SW480 (cell line): ENCODE measurements around the gene ELANE.

Experiments used
- DNase-seq: peaks from one replicate; pipeline ENCODE4 v3.0.0-alpha.2; 2016; ENCODE audit warnings: low spot score

ELANE gene

DNA sequence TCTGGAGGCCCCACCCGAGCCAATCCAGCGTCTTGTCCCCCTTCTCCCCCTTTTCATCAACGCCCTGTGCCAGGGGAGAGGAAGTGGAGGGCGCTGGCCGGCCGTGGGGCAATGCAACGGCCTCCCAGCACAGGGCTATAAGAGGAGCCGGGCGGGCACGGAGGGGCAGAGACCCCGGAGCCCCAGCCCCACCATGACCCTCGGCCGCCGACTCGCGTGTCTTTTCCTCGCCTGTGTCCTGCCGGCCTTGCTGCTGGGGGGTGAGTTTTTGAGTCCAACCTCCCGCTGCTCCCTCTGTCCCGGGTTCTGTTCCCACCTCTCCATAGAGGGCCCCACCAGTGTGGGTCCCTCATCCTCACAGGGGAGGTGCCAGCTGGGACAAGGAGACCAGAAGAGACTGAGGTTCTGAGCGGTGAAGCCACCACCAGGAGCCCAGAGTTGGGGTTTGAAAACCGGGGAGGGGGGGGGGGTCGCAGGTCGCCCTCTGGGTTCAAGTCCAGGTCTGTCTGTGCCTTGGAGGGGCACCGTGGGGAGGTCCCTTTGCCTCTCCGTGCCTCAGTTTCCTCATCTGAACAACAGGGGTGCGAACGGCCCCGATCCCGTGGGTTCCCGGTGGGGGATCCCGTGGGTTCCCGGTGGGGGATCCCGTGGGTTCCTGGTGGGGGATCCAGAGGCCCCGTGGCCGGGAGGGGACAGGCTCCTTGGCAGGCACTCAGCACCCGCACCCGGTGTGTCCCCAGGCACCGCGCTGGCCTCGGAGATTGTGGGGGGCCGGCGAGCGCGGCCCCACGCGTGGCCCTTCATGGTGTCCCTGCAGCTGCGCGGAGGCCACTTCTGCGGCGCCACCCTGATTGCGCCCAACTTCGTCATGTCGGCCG is at the start of gene ELANE:
Gene ELANE, plus strand, starts transcription at position 168 of the 878 bp plus-strand sequence. Its CDS starts 26 bp downstream, at position 194.
- no peak for DNase-seq

DNA sequence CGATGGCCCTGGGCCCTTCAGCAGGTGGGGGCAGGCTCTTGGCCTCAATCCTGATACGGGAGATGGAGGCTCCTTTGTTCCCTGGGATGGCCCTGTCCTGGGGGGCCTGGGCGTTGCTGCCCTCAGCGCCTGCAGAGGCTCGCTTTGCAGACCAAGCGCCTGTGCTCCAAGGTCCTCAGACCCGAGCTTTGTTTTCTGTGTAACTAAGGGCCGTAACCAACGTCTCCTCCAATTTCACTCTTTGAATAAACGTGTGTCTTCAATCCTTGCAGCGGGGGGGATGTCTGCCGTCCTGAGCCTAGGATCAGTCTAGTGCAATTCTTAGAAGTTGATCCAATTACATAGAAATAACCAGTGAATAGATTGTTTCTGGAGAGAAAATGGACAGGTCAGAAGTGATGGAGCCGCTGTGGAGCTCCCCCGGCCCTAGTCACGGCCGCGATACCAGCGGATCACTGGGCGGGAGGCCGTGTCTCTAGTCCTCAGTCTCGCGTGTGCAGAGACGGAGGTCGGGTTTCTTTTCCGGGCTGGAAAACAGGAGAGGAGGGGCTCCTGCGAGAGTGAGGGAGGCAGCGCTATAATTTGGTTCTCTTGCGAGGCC is 49.5 kb upstream of the ELANE start:
- DNase-seq = no peak

DNA sequence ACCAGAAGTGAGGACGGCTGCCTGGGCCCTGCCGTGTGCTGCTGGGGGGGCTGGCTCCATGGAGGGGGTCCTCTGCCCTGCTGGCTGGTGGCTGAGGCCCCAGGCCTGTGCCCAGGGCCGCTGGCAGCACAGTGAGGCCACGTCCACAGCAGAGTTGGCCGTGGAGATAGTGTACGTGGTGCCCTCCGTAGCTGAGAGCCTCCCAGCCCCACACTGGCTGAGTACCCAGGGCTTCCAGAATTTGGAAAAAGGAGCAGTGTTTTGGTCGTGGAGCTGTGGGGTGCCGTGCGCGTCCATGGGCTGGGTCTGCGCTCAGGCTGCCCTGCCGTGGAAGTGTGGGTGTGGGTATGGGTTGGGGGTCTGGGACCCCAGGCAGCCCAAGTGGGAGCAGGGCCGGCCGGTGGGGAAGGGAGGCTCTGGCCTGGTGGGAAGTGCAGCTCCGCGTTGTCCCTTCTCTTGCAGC is 49.0 kb upstream of the ELANE start:
- no peak for DNase-seq

DNA sequence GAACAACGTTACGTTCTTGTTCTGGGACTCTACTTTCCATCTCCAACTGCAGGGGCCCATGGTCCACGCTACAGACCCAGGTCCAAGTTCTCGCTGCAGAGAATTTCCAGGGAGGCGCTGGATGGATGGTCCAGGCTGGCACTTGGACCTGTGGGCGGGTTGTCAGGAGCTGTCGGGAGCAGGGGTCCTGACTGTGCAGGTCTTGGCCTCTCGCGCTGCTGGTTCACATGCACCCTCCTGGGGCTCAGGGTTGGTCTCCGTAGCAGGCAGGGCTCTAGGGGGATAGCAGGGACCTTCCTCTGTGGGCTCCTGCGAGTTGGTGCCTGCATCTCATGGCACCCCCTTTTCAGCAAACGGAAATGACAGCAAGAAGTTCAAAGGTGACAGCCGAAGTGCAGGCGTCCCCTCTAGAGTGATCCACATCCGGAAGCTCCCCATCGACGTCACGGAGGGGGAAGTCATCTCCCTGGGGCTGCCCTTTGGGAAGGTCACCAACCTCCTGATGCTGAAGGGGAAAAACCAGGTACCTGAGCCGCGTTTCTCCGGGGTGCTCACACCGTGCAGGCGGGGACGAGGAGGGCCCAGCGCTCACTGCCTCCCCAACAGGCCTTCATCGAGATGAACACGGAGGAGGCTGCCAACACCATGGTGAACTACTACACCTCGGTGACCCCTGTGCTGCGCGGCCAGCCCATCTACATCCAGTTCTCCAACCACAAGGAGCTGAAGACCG is 48.3 kb upstream of the ELANE start:
- DNase-seq = no peak

DNA sequence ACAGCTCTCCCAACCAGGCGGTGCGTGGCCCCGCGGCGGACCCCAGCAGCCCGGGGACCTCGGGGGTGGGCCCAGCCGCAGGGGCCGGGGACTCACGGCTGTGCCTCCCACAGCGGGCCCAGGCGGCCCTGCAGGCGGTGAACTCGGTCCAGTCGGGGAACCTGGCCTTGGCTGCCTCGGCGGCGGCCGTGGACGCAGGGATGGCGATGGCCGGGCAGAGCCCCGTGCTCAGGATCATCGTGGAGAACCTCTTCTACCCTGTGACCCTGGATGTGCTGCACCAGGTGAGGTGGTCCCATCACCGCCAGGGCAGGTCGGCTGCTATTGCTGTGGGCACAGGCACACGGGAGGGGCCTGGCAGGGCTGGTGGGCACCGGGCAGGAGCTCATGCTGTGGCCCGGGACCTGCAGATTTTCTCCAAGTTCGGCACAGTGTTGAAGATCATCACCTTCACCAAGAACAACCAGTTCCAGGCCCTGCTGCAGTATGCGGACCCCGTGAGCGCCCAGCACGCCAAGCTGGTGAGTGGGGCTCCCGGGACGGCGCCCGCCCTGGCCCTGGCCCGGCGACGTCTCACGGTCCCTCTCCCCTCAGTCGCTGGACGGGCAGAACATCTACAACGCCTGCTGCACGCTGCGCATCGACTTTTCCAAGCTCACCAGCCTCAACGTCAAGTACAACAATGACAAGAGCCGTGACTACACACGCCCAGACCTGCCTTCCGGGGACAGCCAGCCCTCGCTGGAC is 47.5 kb upstream of the ELANE start:
- DNase-seq = no peak

DNA sequence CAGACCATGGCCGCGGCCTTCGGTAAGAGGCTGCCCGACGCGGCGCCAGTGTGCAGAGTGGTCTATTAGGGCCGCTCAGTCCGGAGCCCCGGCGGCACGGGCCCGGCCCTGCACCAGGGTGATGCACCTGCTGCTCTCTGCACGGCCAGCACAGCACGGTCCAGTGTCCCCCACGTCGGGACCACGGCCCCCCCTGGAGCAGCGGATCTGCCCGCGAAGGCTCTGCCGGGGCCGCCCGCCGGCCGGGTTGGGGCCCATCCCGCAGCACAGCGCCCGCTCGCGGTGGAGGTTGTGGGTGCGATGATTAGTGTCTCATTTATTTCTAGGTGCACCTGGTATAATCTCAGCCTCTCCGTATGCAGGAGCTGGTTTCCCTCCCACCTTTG is 46.9 kb upstream of the ELANE start:
- no peak for DNase-seq

DNA sequence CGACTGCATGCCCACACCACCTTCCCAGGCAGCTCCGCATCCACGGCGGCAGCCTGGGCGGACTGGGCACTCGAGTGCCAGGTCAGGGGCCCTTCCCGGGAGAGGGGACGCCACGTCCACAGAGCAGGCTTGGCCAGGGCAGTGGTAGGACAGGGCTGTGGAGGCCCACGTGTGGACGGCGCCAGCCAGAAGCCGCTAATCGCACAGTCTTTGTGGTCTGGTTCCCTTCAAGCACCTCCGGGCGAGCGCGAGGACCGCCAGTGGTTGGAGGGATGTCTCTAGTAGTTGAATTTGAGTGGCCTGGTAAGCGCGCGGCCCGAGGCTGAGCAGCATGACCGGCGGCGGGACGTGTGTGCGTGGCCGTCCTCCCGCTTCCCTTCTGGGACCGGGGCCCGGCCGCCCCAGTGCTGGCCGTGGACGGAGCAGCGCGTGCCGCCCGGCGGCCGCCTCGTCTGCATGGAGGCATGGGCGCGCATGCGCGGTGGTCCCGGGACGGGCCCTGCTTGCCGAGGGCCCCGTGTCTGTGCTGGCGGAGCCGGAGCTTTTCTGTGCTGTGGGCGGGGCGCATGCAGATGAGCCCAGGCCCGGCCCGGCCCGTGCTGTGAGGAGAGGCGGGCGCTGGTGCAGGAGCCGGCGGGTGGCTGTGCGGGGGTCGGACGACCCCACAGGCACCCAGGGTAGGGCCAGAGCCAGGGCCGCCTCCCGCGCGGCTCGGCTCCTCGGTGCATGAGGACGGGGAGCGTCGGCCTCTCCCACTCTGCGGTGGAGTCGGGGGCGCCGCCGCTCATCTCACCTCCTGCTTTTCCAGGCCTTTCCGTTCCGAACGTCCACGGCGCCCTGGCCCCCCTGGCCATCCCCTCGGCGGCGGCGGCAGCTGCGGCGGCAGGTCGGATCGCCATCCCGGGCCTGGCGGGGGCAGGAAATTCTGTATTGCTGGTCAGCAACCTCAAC is 46.2 kb upstream of the ELANE start:
- no peak for DNase-seq

DNA sequence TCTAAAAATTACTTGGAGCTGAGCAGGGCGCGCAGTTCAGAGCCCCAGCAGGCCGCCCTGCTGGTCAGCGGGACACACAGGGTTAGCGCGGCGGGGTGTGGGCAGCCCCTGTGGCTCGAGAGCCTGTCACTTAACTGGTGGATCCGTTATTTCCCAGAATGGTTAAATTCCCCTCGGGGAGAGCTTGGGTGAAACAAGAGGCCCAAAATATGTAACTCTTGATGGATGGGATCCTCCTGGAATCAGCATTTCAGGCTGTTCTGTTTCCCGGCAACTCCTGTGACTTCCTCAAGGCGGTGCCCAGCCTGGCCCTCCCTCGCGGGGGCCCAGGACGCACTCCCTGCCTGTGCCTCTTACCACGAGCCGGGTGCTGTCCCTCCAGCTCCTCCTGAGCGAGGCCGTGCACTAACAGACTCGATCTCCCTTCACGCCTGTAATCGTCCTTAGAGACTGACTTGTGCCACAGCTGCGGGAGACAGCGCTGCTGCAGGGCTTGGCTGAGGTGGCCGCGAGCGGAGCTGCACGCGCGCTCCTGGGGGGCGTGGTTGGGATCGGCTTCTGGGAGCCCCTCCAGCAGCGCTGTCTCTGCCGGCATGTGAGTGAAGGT is 45.2 kb upstream of the ELANE start:
- DNase-seq = no peak

DNA sequence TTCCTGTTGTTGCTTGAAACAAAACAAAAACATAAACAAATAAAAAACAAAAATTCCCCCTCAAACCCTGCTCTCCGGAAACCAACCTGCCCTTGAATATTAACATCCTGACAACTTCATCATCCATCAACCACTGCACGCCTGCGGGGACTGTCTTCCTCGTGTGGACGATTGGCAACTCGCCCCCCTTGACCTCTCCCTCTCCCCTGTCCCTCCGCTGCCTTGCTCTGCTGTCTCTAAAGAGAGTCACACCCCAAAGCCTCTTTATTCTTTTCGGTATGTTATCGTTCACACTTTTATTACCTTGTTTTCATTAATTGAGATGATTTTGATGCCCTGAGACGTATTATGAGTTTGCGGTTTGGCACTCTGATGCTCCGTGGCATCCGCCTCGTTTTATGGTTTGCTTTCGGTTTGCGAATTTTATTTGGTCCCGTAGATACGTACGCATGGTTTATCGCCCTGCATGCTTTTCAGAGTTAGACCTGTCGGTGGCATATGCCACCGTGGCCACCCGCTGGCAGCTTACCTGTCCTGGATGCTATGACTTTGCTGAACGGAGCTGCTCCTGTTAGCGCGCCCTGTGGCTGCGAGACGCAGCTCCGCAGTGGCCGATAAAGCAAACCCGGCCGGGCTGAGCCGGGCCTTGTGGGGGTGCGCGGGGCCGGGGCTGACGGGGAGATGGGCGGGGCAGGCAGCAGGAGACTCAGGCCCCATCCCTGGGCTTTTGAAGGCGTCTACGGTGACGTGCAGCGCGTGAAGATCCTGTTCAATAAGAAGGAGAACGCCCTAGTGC is 44.3 kb upstream of the ELANE start:
- DNase-seq = no peak

DNA sequence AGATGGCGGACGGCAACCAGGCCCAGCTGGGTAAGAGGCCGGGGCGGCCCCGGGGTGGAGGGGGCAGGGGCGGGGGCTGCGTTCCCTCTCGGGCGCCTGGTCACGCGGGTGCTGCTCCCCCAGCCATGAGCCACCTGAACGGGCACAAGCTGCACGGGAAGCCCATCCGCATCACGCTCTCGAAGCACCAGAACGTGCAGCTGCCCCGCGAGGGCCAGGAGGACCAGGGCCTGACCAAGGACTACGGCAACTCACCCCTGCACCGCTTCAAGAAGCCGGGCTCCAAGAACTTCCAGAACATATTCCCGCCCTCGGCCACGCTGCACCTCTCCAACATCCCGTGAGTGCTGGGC is 43.7 kb upstream of the ELANE start:
- DNase-seq = no peak

DNA sequence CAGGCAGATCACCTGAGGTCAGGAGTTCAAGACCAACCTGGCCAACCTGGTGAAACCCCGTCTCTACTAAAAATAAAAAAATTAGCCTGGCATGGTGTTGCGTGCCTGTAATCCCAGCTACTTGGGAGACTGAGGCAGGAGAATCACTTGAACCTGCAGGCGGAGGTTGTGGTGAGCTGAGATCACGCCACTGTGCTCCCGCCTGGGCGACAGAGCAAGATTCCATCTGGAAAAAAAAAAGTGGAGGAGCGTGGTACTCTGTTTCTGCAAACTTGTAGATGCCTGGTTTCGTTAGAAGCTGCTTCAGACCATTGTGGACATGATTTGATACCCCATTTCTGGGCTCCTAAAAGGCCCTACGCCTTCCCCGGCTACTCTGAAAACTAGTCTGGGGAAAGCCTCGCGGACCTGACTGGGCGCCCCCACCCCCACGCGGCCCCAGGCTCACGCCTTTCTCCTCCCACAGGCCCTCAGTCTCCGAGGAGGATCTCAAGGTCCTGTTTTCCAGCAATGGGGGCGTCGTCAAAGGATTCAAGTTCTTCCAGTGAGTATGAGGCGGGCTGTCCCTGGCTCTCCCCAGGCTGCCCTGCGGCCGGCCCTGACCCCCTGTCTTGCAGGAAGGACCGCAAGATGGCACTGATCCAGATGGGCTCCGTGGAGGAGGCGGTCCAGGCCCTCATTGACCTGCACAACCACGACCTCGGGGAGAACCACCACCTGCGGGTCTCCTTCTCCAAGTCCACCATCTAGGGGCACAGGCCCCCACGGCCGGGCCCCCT is 41.8 kb upstream of the ELANE start:
- no peak for DNase-seq

DNA sequence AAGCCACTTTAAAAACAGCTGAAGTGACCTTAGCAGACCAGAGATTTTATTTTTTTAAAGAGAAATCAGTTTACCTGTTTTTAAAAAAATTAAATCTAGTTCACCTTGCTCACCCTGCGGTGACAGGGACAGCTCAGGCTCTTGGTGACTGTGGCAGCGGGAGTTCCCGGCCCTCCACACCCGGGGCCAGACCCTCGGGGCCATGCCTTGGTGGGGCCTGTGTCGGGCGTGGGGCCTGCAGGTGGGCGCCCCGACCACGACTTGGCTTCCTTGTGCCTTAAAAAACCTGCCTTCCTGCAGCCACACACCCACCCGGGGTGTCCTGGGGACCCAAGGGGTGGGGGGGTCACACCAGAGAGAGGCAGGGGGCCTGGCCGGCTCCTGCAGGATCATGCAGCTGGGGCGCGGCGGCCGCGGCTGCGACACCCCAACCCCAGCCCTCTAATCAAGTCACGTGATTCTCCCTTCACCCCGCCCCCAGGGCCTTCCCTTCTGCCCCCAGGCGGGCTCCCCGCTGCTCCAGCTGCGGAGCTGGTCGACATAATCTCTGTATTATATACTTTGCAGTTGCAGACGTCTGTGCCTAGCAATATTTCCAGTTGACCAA is 41.1 kb upstream of the ELANE start:
- DNase-seq = no peak

DNA sequence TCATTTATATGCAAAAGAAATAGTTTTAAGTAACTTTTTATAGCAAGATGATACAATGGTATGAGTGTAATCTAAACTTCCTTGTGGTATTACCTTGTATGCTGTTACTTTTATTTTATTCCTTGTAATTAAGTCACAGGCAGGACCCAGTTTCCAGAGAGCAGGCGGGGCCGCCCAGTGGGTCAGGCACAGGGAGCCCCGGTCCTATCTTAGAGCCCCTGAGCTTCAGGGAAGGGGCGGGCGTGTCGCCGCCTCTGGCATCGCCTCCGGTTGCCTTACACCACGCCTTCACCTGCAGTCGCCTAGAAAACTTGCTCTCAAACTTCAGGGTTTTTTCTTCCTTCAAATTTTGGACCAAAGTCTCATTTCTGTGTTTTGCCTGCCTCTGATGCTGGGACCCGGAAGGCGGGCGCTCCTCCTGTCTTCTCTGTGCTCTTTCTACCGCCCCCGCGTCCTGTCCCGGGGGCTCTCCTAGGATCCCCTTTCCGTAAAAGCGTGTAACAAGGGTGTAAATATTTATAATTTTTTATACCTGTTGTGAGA is 40.5 kb upstream of the ELANE start:
- no peak for DNase-seq

DNA sequence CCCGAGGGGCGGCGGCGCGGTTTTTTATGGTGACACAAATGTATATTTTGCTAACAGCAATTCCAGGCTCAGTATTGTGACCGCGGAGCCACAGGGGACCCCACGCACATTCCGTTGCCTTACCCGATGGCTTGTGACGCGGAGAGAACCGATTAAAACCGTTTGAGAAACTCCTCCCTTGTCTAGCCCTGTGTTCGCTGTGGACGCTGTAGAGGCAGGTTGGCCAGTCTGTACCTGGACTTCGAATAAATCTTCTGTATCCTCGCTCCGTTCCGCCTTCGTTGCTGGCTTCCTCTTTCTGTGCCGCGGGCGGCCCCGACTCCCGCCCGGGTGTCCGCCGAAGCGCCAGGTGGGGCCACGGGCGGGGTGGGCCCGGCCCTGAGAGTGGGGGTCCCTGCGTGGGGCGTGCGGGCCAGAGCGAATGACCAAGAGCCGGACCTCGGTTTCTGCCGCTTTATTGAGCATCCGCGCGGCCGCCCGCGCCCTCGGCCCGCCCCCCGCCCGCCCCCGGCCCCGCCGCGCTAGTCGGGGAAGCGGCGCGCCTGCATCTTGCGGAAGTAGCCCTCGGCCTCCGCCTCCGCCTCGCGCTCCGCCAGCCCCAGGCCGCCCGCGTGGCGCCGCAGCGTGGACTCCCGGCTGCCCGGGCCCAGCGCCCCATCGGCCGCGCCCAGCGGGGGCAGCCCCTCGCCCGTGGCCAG is 39.9 kb upstream of the ELANE start:
- DNase-seq = no peak

DNA sequence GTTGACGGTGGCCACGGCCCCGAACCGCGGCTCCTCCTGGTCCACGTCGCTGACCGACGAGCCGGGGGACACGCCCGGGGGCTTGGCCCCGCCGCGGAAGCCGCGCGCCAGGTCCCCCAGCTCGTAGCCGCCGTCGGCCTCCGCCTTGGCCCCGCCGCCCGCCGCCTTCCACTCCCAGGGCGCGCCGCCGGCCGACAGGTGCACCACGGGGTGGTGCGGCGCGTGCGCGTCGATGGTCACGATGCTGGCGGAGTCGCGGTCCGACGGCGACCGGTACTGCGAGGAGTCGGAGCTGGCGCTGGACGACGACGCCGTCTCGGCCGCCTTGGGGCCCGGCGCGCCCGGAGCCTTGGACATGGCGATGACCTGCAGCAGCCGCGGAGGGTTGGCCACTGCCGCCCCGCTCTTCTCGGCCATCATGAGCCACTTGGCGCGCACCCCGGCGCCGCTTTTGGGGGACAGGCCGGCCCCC is 39.3 kb upstream of the ELANE start:
- DNase-seq = no peak

DNA sequence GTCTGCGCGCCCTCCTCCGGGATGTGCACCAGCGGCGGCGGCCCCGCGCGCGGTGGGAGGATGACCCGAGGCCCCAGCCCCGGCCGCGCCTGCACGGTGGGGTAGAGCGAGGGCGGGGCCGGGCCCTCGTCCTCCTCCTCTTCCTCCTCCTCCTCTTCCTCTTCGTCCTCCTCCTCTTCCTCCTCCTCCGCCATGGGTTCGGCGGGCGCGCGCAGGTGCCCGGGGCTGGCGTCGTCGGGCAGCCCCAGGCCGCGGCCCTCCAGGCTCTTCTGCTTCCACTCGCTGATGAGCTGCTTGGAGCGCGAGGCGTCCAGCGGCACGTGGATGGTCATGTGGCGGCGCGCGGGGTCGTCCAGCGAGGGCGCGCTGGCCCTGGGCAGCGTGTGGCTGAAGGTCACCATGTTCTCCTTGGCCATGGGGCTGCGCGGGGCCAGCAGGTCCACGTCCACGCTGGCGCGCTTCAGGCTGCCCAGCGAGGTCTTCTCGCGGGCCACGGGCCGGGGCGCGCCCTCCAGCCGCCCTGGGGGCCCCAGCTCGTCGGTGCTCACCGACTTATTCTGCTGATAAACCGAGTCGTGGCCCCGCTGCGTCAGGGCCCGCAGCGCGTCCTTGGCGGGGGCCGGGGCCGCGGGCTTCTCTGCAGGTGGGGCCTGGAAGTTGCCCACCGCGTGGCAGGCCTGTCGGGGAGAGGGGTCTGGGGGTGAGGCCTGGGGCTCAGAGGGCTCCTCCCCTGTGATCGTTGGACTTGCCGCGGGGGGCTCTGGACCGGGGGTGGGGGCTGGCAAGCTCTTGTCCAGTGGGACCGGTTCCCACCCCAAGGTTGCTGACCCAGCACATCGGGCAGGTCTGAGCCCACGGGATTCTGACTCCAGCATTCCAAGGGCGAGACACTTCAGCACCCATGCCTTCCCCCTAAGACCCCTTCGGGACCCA is 38.6 kb upstream of the ELANE start:
- DNase-seq = no peak
